Ovary (tissue), 3 donors: ENCODE measurements around the gene SDK1.

Experiments used
- POLR2A ChIP-seq: fragments of 450-650 bp; IDR thresholded peaks from one replicate; pipeline ENCODE4 v1.6.1; 2017; ENCODE audit warnings: antibody characterized with exemption, mild to moderate bottlenecking, moderate library complexity
- TF ChIP-seq, protein P1 (sequence below), 3 donors: fragments of 450-650 bp in 2 of 3; fragments of 200-600 bp in 1 of 3; IDR thresholded peaks; one replicate each; pipeline versions ENCODE4 v1.5.1 to v1.8.0; 2016 to 2022; ENCODE audit warnings: antibody characterized with exemption in 3 of 3, mild to moderate bottlenecking in 1 of 3
- donor health status: DM: no; HTN: no; CAD: no.

DNA sequence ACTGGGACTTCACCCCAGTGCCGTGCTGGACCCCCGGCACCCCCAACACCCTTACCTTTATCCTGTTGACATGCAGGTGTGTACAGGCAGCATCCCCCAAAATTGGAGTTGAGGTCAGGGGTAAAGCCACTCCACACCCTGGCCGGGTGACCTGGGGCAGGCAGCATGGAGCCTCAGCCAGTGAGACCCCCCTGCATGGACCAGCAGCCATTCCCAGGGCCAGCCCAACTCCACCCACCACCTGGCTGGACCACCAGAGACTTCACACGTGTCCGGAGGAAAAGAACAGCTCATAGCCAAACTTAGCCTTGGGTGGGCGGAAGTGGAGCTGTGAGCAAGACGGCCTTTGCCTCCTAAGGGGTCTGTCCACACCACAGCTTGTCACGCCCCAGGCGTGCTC is 968.0 kb downstream of the SDK1 start:
- no peak for TF ChIP-seq POLR2A
- TF ChIP-seq, protein P1, sequence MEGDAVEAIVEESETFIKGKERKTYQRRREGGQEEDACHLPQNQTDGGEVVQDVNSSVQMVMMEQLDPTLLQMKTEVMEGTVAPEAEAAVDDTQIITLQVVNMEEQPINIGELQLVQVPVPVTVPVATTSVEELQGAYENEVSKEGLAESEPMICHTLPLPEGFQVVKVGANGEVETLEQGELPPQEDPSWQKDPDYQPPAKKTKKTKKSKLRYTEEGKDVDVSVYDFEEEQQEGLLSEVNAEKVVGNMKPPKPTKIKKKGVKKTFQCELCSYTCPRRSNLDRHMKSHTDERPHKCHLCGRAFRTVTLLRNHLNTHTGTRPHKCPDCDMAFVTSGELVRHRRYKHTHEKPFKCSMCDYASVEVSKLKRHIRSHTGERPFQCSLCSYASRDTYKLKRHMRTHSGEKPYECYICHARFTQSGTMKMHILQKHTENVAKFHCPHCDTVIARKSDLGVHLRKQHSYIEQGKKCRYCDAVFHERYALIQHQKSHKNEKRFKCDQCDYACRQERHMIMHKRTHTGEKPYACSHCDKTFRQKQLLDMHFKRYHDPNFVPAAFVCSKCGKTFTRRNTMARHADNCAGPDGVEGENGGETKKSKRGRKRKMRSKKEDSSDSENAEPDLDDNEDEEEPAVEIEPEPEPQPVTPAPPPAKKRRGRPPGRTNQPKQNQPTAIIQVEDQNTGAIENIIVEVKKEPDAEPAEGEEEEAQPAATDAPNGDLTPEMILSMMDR (IDR thresholded peaks at IDR 0.05) = no peak
